HG03442 (cell line): Measurements from ENCODE around the gene CD40.

Experiments
- ATAC-seq: cut with Tn5 transposase; IDR thresholded peaks from one replicate; pipeline ENCODE4 v1.9.1; 2021; ENCODE audit warnings: mild to moderate bottlenecking, moderate library complexity; ENCODE audit not compliant: unreplicated experiment

CD40 gene

GRCh38 chr20:46142124-46142523, 24.0 kb downstream of the CD40 start:
- ATAC-seq: no peak

DNA sequence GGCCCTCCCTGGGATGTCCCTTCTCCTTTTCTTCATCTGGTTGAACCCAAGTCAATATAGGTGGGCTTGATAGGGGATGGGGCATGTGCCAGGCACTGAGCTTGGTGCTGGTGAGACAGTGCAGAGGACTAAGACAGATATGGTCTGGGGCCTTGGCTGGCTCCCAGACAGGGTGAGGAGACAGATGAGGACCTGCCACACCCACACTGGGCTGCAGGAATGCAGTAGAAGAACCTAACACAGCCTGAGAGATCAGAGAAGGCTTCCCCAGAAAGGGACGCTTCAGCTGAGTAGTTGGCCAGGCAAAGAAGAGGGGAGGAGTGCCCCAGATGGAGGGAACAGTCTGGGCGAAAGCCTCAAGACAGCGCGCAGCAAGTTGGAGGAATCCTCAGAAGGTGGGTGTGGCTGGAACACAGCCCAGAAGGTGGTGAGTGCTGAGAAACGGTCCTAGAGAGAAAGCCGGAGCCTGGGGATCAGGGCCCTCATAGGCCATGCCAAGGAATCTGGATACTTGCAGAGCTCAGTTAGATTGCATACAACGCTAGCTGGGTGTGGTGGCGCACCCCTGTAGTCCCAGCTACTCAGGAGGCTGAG, 26.4 kb downstream of the CD40 start:
- ATAC-seq: no peak

DNA sequence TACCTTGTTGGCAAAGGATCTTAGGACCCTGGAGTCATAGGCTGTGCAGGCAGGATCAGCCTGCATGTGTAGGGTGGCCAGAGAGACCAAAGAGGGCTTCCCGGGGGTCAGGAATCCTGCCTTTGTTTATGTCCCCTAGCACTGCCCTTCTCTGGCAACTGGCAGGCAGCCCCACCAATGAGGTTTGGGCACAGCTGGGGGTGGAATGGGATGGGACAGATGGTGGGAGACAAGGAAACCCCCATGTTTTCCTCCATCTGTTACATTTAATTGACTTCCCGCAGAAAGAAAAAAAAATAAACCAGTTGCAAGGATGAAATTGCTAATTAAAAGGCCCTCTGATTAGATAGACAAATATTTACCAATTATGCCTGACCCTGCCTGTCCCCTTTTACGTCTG, 27.6 kb downstream of the CD40 start:
- ATAC-seq: no peak

DNA sequence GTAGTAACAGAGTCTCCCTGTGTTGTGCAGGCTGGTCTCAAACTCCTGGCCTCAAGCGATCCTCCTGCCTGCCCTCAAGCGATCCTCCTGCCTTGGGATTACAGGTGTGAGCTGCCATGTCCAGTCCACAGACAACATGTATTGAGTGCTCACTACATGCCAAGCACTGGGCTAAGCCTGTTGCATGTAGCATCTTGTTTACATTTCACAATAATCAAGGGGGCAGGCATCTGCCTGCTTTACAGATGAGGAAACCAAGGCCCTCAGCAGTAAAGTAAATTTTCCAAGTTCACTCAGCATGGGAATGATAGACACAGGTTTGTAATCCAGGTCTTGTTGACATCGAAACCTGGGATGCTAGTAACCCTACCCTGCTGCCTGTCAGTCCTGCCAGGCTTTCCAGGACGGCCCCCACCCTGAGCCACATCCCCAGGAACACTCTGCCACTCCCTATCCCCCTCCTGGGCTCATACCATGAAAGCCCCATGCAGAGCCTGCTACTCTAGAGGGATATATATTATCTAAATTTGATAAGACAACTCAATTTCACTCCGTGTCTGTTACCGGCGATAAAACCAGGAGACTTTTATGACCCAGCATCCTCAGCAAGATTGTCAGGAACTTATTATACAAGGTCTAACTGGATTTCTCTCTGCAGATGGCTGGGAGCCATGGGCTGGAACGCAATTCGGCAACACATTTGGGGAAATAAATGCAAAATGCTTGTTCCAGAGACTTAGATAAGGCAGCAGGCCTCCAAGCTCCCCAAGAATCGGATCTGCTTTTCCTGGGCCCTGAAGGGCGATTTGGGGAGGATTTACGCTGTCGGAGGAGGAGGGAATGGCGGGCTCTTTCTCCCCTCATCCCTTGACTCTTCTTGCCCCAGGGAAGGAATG, 30.4 kb downstream of the CD40 start:
- ATAC-seq: no peak

DNA sequence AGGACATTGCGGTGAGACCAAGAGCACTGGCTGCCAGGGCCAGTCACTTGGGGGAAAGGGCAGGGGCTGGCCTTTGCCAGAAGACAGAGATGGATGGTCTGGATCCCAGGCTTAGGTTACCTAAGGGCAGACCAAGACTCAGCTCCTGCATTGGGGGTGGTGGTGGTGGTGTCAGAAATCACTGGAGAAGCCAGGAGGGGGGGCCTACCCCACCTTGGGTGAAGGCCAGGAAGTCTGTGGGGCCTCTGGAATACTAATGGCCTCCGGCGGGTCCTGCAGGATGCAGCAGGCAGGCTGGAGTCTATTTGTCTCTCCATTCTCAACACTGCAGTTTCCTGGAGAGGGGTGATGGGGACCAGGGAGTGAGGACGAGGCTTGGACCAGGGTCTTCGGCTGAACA, 32.8 kb downstream of the CD40 start:
- no peak for ATAC-seq

GRCh38 chr20:46151936-46152335, 33.8 kb downstream of the CD40 start:
- ATAC-seq: no peak

DNA sequence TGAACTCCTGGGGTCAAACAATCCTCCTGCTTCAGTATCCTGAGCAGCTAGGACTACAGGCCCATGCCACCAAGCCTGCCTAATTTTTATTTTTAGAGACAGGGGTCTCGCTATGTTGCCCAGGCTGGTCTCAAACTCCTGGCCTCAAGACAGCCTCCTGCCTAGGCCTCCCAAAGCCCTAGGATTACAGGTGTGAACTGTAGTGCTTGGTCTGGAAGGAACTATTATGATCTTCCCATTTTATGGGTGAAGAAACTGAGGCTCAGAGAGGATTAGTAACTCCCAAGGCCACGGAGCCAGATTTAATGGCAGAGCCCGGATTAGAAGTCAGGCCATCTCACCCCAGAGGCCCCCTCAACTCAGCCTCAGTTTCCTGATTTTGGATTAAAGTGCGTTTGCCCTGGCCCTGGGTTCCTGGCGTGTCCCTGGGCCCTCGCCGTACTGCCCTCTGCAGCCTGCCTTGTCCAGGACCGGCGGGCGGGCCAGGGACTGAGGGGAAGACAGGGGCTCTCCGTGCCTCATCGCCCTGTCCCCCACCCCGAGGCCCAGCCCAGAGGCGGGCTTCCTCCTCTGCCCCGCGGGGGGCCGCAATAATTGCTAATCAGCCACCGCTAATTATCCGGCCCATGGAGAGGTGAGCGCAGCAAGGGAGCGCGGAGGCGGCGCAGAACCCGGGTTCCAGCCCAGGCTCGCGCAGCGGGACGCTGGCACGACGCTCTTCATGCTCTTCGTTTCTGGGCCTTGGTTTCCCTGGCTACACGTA, 34.9 kb downstream of the CD40 start:
- no peak for ATAC-seq

DNA sequence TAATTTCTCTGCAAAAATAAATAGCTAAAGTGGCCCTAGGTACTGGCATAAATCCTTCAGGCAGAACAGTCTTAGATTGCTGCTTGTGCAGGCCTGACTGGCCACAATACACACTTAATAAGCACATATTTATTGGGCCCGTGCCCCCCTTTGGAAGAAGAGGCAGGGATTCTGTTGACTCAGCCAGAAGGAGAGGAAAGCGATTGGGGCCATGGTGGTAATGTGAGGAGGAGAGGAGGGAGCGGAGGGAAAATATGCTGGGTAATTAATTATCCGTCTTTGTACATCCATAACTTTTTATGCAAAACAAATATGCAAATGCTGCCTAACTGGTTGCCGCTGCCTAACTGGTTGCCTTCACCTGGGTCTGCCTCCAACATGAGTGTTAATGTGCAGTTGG, 36.2 kb downstream of the CD40 start:
- no peak for ATAC-seq

DNA sequence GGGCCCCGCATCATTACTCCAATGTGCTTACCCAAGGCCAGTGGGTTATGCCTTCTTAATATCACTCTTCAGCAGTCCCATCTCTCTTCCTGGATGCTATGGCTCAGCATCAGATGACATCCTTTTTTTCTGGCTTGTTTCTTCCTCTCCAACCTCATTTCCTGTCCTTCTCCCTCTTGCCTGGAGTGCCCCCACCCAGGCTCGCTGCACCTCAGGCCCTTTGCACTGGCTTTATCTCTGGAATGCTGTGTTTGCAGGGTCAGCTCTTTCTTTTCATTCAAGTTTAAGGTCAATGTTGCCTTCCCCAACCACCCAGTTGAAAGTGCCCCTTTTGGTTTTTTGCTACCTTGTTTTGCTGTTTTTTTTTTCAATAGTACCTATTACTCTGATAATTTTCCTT, 36.7 kb downstream of the CD40 start:
- ATAC-seq: no peak

DNA sequence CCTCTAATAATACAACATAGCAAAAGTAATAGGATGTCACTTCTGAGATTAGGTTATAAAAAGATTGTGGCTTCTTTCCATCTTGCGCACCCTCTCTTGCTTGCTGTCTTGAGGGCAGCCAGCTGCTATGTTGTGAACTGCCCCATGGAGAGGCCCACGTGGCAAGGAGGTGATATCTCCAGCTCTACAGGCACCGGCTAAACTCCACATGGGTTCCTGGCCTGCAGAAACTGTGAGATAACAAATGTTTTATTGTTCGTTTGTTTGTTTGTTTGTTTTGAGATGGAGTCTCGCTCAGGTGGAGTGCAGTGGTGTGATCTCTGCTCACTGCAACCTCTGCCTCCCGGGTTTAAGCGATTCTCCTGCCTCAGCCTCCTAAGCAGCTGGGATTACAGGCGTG, 38.0 kb downstream of the CD40 start:
- ATAC-seq: no peak

- ATAC-seq: no peak
Measured at GRCh38 chr20:46157076-46157592, 39.0 kb downstream of the CD40 start.

DNA sequence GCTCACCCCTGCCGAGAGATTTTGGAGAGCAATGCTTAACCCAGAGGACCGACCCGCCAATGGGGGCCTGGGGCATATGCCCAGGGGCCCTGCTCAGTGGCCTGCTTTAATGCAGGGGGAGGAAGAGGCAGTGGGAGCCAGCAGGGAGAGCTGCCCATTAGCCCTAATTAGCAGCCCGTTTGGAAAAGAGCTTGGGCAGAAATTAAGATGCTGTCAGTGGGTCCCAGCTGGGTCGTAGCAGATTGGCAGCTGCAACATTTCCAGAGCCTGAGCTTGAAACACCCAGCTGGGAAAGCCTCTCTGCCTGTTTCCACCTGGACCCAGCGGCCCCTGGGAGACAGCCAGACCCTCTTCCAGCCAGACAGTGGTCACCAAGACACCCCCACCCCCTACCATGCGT, 39.5 kb downstream of the CD40 start:
- ATAC-seq: no peak

GRCh38 chr20:46158476-46158987, 40.4 kb downstream of the CD40 start:
- no peak for ATAC-seq

DNA sequence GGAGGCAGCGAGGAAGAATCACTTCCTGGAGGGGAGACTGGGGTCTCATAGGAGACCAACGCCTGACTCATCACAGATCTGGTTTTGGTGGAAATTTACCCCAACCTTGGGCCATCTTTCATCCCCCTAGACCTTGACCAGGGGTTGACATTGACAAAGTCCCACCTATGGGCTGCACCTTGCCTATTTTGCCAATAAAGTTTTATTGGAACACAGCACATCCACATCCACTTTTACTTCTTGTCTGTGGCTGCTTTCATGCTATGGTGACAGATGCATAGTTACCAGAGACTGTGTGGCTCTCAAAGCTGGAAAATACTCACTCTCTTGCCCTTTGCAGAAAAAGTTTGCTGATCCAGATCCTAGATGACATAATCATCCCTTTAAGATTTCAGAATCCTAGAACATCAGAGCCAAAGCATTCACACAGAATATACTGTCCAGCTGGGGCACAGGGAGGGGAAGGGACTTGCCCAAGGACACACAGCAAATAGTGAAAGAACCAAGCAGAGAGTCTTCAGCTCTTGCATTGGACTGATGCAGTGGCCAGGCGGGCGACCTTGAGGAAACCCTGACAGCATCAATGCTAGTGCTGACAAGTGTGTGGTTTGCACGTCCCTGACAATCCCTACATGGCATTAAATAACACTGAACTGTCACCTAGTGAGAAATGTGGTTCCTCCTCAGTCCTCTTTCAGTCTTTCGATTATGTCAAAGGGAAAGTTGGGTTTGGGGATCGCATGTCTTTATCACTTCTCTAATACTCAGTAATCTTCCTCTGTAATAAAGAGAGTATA, 41.2 kb downstream of the CD40 start:
- ATAC-seq: no peak

- ATAC-seq: no peak
Measured at GRCh38 chr20:46160661-46161060, 42.5 kb downstream of the CD40 start.

- ATAC-seq: no peak
Measured at GRCh38 chr20:46161921-46162320, 43.8 kb downstream of the CD40 start.

GRCh38 chr20:46164254-46164653, 46.1 kb downstream of the CD40 start:
- no peak for ATAC-seq

GRCh38 chr20:46167080-46167479, 49.0 kb downstream of the CD40 start:
- no peak for ATAC-seq

DNA sequence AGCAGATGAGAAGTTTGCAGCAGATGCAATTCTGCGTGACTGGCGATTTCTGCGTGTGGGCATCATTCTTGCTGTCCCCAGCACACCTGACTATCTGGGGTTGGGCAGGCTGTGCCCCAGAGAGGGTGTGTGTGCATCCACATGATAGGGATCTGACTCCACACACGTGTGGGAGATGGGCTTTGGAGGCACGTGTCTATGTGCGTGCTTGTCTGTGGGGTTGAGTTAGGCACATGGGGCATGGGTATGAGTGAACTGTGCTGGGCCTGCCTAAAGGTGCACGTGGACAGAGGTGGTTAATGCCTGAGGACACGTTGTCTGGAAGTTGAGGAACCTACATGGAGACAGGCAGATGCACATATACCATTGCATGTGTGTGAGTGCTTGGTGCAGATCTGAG, 50.3 kb downstream of the CD40 start:
- no peak for ATAC-seq
